ENCODE results near the gene CLINT1. TPM values are rescaled to one million over a fixed set of nuclear protein-coding genes. Genes with fewer than 3 reads are reported as not detected.
A peak's percentile ranks its signal among the peaks of the same experiment; 100 is the strongest.

Gene CLINT1
- total RNA-seq, 4 donors from 2014 or later, result 69.1 to 103 (median 88.6) TPM

GRCh38 chr5:157816682-157817386 is 42.1 kb downstream of the CLINT1 start:
- TF ChIP-seq CTCF (IDR thresholded peaks at IDR 0.05) (peak; percentile 52 to 61 (median 58)), POLR2A (IDR thresholded peaks at IDR 0.05) (no peak)
- peaks cover 1 to 31% of the 10 kb centered on the region in 2 donors for H3K36me3 ChIP-seq
- no peaks in the 10 kb centered on the region for H3K9me3 ChIP-seq
- H3K27ac ChIP-seq, result peak overlapping the region in 1 of 4 donors; percentile 21
- ATAC-seq, result no peak
- WGBS, 2 donors (ENCODE audit: low coverage in 1 of 2), result 8 to 21% methylated on average over 1 of the region's 1 CpG
- peaks cover 10 to 77% (median 11%) of the 10 kb centered on the region in 3 donors for H3K4me1 ChIP-seq
- no peaks in the 10 kb centered on the region for H3K27me3 ChIP-seq
- H3K4me3 ChIP-seq, result no peak overlapping the region

DNA sequence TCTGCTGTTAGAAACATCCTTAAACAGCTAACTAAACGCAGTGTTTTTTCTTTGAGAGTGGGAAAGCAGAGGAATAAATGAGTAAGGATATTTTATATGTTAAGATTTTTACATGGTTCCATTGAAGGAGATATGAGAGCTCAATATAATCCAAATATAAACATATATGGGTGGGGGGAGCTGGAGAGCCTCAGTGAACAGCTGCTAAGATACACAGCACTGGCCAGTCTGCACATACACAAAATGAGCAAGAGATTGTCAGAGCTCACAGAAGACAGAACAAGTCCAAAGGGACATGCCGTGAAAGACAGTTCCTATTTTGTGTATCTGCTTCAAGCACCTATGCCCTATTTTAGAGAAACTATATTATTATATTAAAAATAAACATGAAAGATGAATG is 46.9 kb downstream of the CLINT1 start:
- ATAC-seq, result no peak
- 54 to 77% methylated on average over 2 of the region's 2 CpGs for WGBS, 2 donors (ENCODE audit: low coverage in 1 of 2)
- H3K4me1 ChIP-seq, result peaks cover 0 to 53% (median 2%) of the 10 kb centered on the region in 3 donors
- peaks cover 6 to 49% of the 10 kb centered on the region in 2 donors for H3K36me3 ChIP-seq
- TF ChIP-seq EP300 (IDR thresholded peaks at IDR 0.05), result no peak
- no peak for TF ChIP-seq POLR2A (IDR thresholded peaks at IDR 0.05)
- no peak for TF ChIP-seq POLR2AphosphoS5 (IDR thresholded peaks at IDR 0.05)
- no peak for TF ChIP-seq CTCF (IDR thresholded peaks at IDR 0.05)
- H3K27me3 ChIP-seq, result no peaks in the 10 kb centered on the region
- no peak overlapping the region for H3K27ac ChIP-seq
- H3K9me3 ChIP-seq, result no peaks in the 10 kb centered on the region
- no peak overlapping the region for H3K4me3 ChIP-seq

DNA sequence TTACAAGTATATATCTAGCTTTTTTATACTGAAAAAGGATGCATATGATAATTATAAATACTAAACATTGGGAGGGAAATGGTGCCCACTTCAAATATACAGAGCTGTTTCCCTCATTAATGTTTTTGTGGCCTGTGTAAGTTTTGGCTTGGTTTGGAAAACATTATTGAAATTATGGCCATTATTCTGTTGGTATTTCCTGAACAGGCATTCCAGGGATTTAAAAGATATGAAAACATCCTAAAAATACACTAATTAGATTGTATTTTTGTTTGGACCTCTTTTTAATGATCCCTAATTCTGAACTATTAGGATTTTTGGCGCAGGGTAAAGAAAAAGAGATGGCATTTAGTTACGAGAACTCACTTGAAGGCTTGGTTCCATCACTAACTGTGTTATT is 50.9 kb downstream of the CLINT1 start:
- no peaks in the 10 kb centered on the region for H3K9me3 ChIP-seq
- peaks cover 0 to 32% (median 0%) of the 10 kb centered on the region in 3 donors for H3K4me1 ChIP-seq
- H3K27me3 ChIP-seq, result no peaks in the 10 kb centered on the region
- H3K27ac ChIP-seq, result no peak overlapping the region
- ATAC-seq, result no peak
- no peak overlapping the region for H3K4me3 ChIP-seq
- WGBS, 2 donors (ENCODE audit: low coverage in 1 of 2), result 82 to 100% methylated on average over 2 of the region's 2 CpGs
- peaks cover 8 to 65% of the 10 kb centered on the region in 2 donors for H3K36me3 ChIP-seq
- no peak for TF ChIP-seq CTCF (IDR thresholded peaks at IDR 0.05)
- no peak for TF ChIP-seq POLR2AphosphoS5 (IDR thresholded peaks at IDR 0.05)
- TF ChIP-seq POLR2A (IDR thresholded peaks at IDR 0.05), result no peak
- no peak for TF ChIP-seq EP300 (IDR thresholded peaks at IDR 0.05)

DNA sequence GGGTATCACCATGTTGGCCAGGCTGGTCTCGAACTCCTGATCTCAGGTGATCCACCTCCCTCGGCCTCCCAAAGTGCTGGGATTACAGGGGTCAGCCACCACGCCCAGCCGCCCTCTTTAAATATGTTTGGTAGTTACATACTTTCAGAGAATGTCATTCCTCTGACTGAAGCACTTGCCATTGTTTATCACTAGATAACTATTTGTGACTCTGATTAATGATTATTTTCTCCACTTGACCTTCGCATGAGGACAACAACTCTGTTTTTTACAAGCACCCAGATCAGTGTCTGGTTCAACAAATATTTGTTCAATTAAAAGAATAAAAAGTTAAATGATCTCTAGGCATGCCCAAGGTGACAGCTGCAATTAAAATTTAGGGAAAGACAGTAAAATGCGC is 56.2 kb downstream of the CLINT1 start:
- no peak for TF ChIP-seq EP300 (IDR thresholded peaks at IDR 0.05)
- no peak for TF ChIP-seq CTCF (IDR thresholded peaks at IDR 0.05)
- no peak for TF ChIP-seq POLR2AphosphoS5 (IDR thresholded peaks at IDR 0.05)
- TF ChIP-seq POLR2A (IDR thresholded peaks at IDR 0.05), result no peak
- H3K27me3 ChIP-seq, result no peaks in the 10 kb centered on the region
- no peak overlapping the region for H3K27ac ChIP-seq
- no peaks in the 10 kb centered on the region for H3K9me3 ChIP-seq
- H3K36me3 ChIP-seq, result peaks cover 3 to 60% of the 10 kb centered on the region in 2 donors
- H3K4me3 ChIP-seq, result no peak overlapping the region
- ATAC-seq, result no peak
- peaks cover 0 to 10% (median 0%) of the 10 kb centered on the region in 3 donors for H3K4me1 ChIP-seq
- 92 to 100% methylated on average over 2 to 6 of the region's 6 CpGs for WGBS, 2 donors (ENCODE audit: low coverage in 1 of 2)

GRCh38 chr5:157800137-157800536 is 58.8 kb downstream of the CLINT1 start:
- H3K9me3 ChIP-seq, result no peaks in the 10 kb centered on the region
- no peaks in the 10 kb centered on the region for H3K27me3 ChIP-seq
- no peak overlapping the region for H3K27ac ChIP-seq
- peaks cover 0 to 57% of the 10 kb centered on the region in 2 donors for H3K36me3 ChIP-seq
- no peak for ATAC-seq
- TF ChIP-seq CTCF (IDR thresholded peaks at IDR 0.05) (no peak), POLR2A (IDR thresholded peaks at IDR 0.05) (no peak), EP300 (IDR thresholded peaks at IDR 0.05) (no peak), POLR2AphosphoS5 (IDR thresholded peaks at IDR 0.05) (no peak)
- no peak overlapping the region for H3K4me3 ChIP-seq
- no peaks in the 10 kb centered on the region for H3K4me1 ChIP-seq
- WGBS, 2 donors (ENCODE audit: low coverage in 1 of 2), result 68 to 100% methylated on average over 1 of the region's 1 CpG
